ENCODE results near the gene FGF21.
A peak's percentile ranks its signal among the peaks of the same experiment; 100 is the strongest.

FGF21 gene

GRCh38 chr19:48720251-48720612 is 35.1 kb upstream of the FGF21 start:
- Histone ChIP-seq H3K9me3 (ENCODE audit: insufficient read depth, low read length) (no peaks in the 10 kb centered on the region), H3K4me3 (ENCODE audit: low read length) (peak overlapping the region; percentile 83), H3K36me3 (replicated peaks; ENCODE audit: low read depth, low read length) (no peaks in the 10 kb centered on the region), H4K20me1 (ENCODE audit: insufficient read depth, low read length) (no peaks in the 10 kb centered on the region), H2AFZ (ENCODE audit: low read depth, low read length) (peak overlapping the region; percentile 59), H3K4me2 (ENCODE audit: low read length) (peak overlapping the region; percentile 90), H3K27me3 (ENCODE audit: low read depth, low read length) (no peaks in the 10 kb centered on the region), H3K9ac (ENCODE audit: low read length) (peak overlapping the region; percentile 87), H3K27ac (ENCODE audit: low read length) (no peak overlapping the region; the same call in 1 of the 2 replicates), H3K79me2 (ENCODE audit: low read length) (no peaks in the 10 kb centered on the region; the same call in 1 of the 2 replicates), H3K4me1 (ENCODE audit: low read length) (peaks cover 19% of the 10 kb centered on the region)
- no peak for TF ChIP-seq EZH2phosphoT487 (IDR thresholded peaks at IDR 0.05; ENCODE audit: low read depth)
- TF ChIP-seq CTCF (IDR thresholded peaks at IDR 0.05; ENCODE audit: low read depth, low read length), result no peak

- Histone ChIP-seq H3K27me3 (ENCODE audit: low read depth, low read length) (no peaks in the 10 kb centered on the region), H3K9me3 (ENCODE audit: insufficient read depth, low read length) (no peaks in the 10 kb centered on the region), H2AFZ (ENCODE audit: low read depth, low read length) (peak overlapping the region; percentile 83), H3K4me1 (ENCODE audit: low read length) (peaks cover 20% of the 10 kb centered on the region), H3K27ac (ENCODE audit: low read length) (peak overlapping the region; percentile 72), H3K36me3 (replicated peaks; ENCODE audit: low read depth, low read length) (peaks cover 3% of the 10 kb centered on the region), H3K79me2 (ENCODE audit: low read length) (no peaks in the 10 kb centered on the region), H3K9ac (ENCODE audit: low read length) (peak overlapping the region; percentile 87), H4K20me1 (ENCODE audit: insufficient read depth, low read length) (no peaks in the 10 kb centered on the region), H3K4me3 (ENCODE audit: low read length) (peak overlapping the region; percentile 83), H3K4me2 (ENCODE audit: low read length) (peak overlapping the region; percentile 90)
- TF ChIP-seq CTCF (IDR thresholded peaks at IDR 0.05; ENCODE audit: low read depth, low read length), result no peak
- no peak for TF ChIP-seq EZH2phosphoT487 (IDR thresholded peaks at IDR 0.05; ENCODE audit: low read depth)
Measured at GRCh38 chr19:48720613-48721296, 34.6 kb upstream of the FGF21 start.

GRCh38 chr19:48722196-48722708 is 33.1 kb upstream of the FGF21 start:
- peaks cover 31% of the 10 kb centered on the region for H3K4me1 ChIP-seq (ENCODE audit: low read length)
- no peaks in the 10 kb centered on the region for H3K79me2 ChIP-seq (ENCODE audit: low read length)
- no peaks in the 10 kb centered on the region for H3K27me3 ChIP-seq (ENCODE audit: low read depth, low read length)
- H3K4me2 ChIP-seq (ENCODE audit: low read length), result no peak overlapping the region
- no peaks in the 10 kb centered on the region for H4K20me1 ChIP-seq (ENCODE audit: insufficient read depth, low read length)
- peaks cover 10% of the 10 kb centered on the region for H3K36me3 ChIP-seq (replicated peaks; ENCODE audit: low read depth, low read length)
- H3K27ac ChIP-seq (ENCODE audit: low read length), result no peak overlapping the region
- H3K9me3 ChIP-seq (ENCODE audit: insufficient read depth, low read length), result no peaks in the 10 kb centered on the region
- H3K4me3 ChIP-seq (ENCODE audit: low read length), result no peak overlapping the region
- H3K9ac ChIP-seq (ENCODE audit: low read length), result no peak overlapping the region
- no peak overlapping the region for H2AFZ ChIP-seq (ENCODE audit: low read depth, low read length)
- TF ChIP-seq CTCF (IDR thresholded peaks at IDR 0.05; ENCODE audit: low read depth, low read length) (no peak), EZH2phosphoT487 (IDR thresholded peaks at IDR 0.05; ENCODE audit: low read depth) (no peak)

- no peak overlapping the region for H3K4me3 ChIP-seq (ENCODE audit: low read length)
- H2AFZ ChIP-seq (ENCODE audit: low read depth, low read length), result peak overlapping the region; percentile 59
- H3K4me1 ChIP-seq (ENCODE audit: low read length), result peaks cover 29% of the 10 kb centered on the region
- no peaks in the 10 kb centered on the region for H3K9me3 ChIP-seq (ENCODE audit: insufficient read depth, low read length)
- no peak overlapping the region for H3K9ac ChIP-seq (ENCODE audit: low read length)
- H3K36me3 ChIP-seq (replicated peaks; ENCODE audit: low read depth, low read length), result peaks cover 12% of the 10 kb centered on the region
- H4K20me1 ChIP-seq (ENCODE audit: insufficient read depth, low read length), result no peaks in the 10 kb centered on the region
- H3K27ac ChIP-seq (ENCODE audit: low read length), result peak overlapping the region; percentile 55
- peak overlapping the region; percentile 23 for H3K4me2 ChIP-seq (ENCODE audit: low read length)
- no peaks in the 10 kb centered on the region for H3K79me2 ChIP-seq (ENCODE audit: low read length)
- H3K27me3 ChIP-seq (ENCODE audit: low read depth, low read length), result no peaks in the 10 kb centered on the region
- TF ChIP-seq CTCF (IDR thresholded peaks at IDR 0.05; ENCODE audit: low read depth, low read length) (no peak), EZH2phosphoT487 (IDR thresholded peaks at IDR 0.05; ENCODE audit: low read depth) (no peak)
Measured at GRCh38 chr19:48724796-48725753, 30.2 kb upstream of the FGF21 start.
